GM12878 (cell line): ENCODE measurements around the gene SLC11A1. TPM values are rescaled to one million over a fixed set of nuclear protein-coding genes. Genes with fewer than 3 reads are reported as not detected.

Source experiments
- ATAC-seq: fragments of 200-7000 bp; cut with Tn5 transposase; 3 replicates; pipeline ENCODE4 v1.9.1; 2020; ENCODE audit warnings: mild to moderate bottlenecking, moderate library complexity
- BruUV-seq: library from RNA; stranded (reverse); fragments of 400-500 nt; replicated peaks from 2 replicates; lab custom pipeline; 2021; lab: Mats Ljungman, UMichigan
- CTCF ChIA-PET: fragments of 300-600 bp; sonication (Branson Sonifier 250); formaldehyde crosslinking; extraction: SDS; loops from one replicate; lab custom pipeline; 2021; ENCODE audit warnings: inconsistent platforms; lab: Yijun Ruan, JAX
- POLR2A ChIA-PET: fragments of 350-600 bp; formaldehyde crosslinking; extraction: SDS; loops from one replicate; lab custom pipeline; 2021; ENCODE audit warnings: inconsistent platforms; lab: Charles Lee
- RAD21 ChIA-PET: fragments of 300-600 bp; sonication (Branson Sonifier 250); formaldehyde crosslinking; loops from one replicate; lab custom pipeline; 2023; ENCODE audit warnings: antibody characterized with exemption; ENCODE audit not compliant: unreplicated experiment; lab: Charles Lee
- SMC1A ChIA-PET: fragments of 300-600 bp; sonication (Branson Sonifier 250); formaldehyde crosslinking; loops from one replicate; lab custom pipeline; 2023; ENCODE audit not compliant: unreplicated experiment, uncharacterized antibody; lab: Charles Lee
- DNase-seq: peaks from one replicate; pipeline ENCODE4 v3.0.0-alpha.2; 2011; ENCODE audit warnings: low read depth, low spot score
- FAIRE-seq: peaks from 3 replicates; lab custom pipeline; 2011; peaks lifted over from hg19 to GRCh38; lab: Jason Lieb, UNC
- H2AFZ ChIP-seq: 2 replicates; pipeline ENCODE4 v1.6.0; 2011; ENCODE audit warnings: low read depth, low read length, control low read depth; ENCODE audit not compliant: control insufficient read depth
- H3K27ac ChIP-seq: 2 replicates; pipeline ENCODE4 v1.5.1; 2011; ENCODE audit warnings: control low read depth; ENCODE audit not compliant: control insufficient read depth, insufficient read depth
- H3K27me3 ChIP-seq, 2 experiments: replicated peaks in 1 of 2; 2 replicates each; pipeline versions ENCODE4 v1.6.0 to v1.6.1; 2011; ENCODE audit warnings: low read length in 1 of 2; ENCODE audit not compliant: control insufficient read depth in 2 of 2, insufficient read depth in 2 of 2
- H3K36me3 ChIP-seq, 2 experiments: 2 replicates each; pipeline ENCODE4 v1.5.1; 2011; ENCODE audit warnings: low read length in 1 of 2; ENCODE audit not compliant: control insufficient read depth in 2 of 2, insufficient read depth in 2 of 2
- H3K4me1 ChIP-seq: 2 replicates; pipeline ENCODE4 v1.6.1; 2011; ENCODE audit warnings: mild to moderate bottlenecking, low read length, moderate library complexity, mixed read lengths; ENCODE audit not compliant: control insufficient read depth, insufficient read depth
- H3K4me2 ChIP-seq: 2 replicates; pipeline ENCODE4 v1.6.0; 2011; ENCODE audit warnings: control low read depth; ENCODE audit not compliant: control insufficient read depth, insufficient read depth
- H3K4me3 ChIP-seq: fragments of 200-600 bp; sonication (generic); 2 replicates; pipeline ENCODE4 v1.5.1; 2016
- H3K79me2 ChIP-seq: 2 replicates; pipeline ENCODE4 v1.6.0; 2011; ENCODE audit warnings: low read length; ENCODE audit not compliant: control insufficient read depth, insufficient read depth
- H3K9ac ChIP-seq: 2 replicates; pipeline ENCODE4 v1.8.0; 2011; ENCODE audit warnings: low read length, control low read depth, mixed read lengths; ENCODE audit not compliant: control insufficient read depth, insufficient read depth
- H3K9me3 ChIP-seq: replicated peaks from 3 replicates; pipeline ENCODE4 v1.5.1; 2011; ENCODE audit warnings: mild to moderate bottlenecking, low read length; ENCODE audit not compliant: control insufficient read depth, insufficient read depth
- H4K20me1 ChIP-seq: 2 replicates; pipeline ENCODE4 v1.6.0; 2011; ENCODE audit not compliant: control insufficient read depth, insufficient read depth
- BCL11A ChIP-seq: IDR thresholded peaks from 2 replicates; pipeline ENCODE4 v1.6.1; 2011; ENCODE audit warnings: low read depth, low read length
- CEBPZ ChIP-seq: fragments of 150-350 bp; IDR thresholded peaks from 2 replicates; pipeline ENCODE4 v1.6.1; 2016; ENCODE audit warnings: low read depth, low read length
- KLF5 ChIP-seq: fragments of 450-650 bp; IDR thresholded peaks from 2 replicates; pipeline ENCODE4 v1.6.1; 2014; ENCODE audit warnings: mild to moderate bottlenecking; ENCODE audit not compliant: partially characterized antibody
- MAX ChIP-seq: IDR thresholded peaks from 2 replicates; pipeline ENCODE4 v1.6.1; 2012; ENCODE audit warnings: low read depth, low read length, improper control_type of control experiment
- SPI1 ChIP-seq: IDR thresholded peaks from 2 replicates; pipeline ENCODE4 v1.6.1; 2011; ENCODE audit warnings: low read depth, mild to moderate bottlenecking, low read length, moderate library complexity, borderline replicate concordance; ENCODE audit not compliant: insufficient read depth
- STAT1 ChIP-seq: fragments of 450-650 bp; conservative IDR thresholded peaks from 2 replicates; pipeline ENCODE4 v1.6.1; 2014; ENCODE audit warnings: antibody characterized with exemption, mild to moderate bottlenecking
- ZNF274 ChIP-seq: IDR thresholded peaks from one replicate; pipeline ENCODE4 v1.8.0; 2011; ENCODE audit not compliant: insufficient read length, insufficient read depth
- WGBS: methylation state at CpG from one replicate; pipeline ENCODE4 v1.1.6; 2016; ENCODE audit warnings: low lambda C conversion rate; ENCODE audit not compliant: insufficient replicate concordance, insufficient coverage; ENCODE audit errors: missing lambda C conversion rate; 5-methylcytosine and 5-hydroxymethylcytosine counted together
- in situ Hi-C: fragments of 300-500 bp; cut with MboI; formaldehyde crosslinking; loops from 9 replicates; pipeline ENCODE4 v1.14.3; 2018; ENCODE audit warnings: mixed read lengths
- intact Hi-C: fragments of 100-400 bp; cut with micrococcal nuclease; formaldehyde crosslinking; loops from one replicate; pipeline ENCODE4 v1.14.2; 2022; ENCODE audit not compliant: unreplicated experiment
- polyA plus RNA-seq, 11 experiments: library from polyadenylated mRNA; depleted of rRNA in 4 of 11; unstranded in 6 of 11; stranded (reverse) in 5 of 11; fragments of >200 nt; fragmentation: Nextera tagmentation in 4 of 11; fragmentation: Illumina TruSeq in 1 of 11; extraction: Ambion mirVana in 4 of 11; extraction: Trizol in 1 of 11; gene quantifications; 1 replicate in 1 of 11; 2 replicates in 10 of 11; pipeline versions ENCODE4 v1.2.1 to v1.2.3, GENCODE V29; 2011 to 2016; ENCODE audit warnings: inconsistent platforms in 2 of 11, missing spikeins in 2 of 11, low read depth in 1 of 11
- total RNA-seq, 4 experiments: library from RNA; depleted of rRNA in 3 of 4; stranded (reverse); fragments of >200 nt in 3 of 4; fragmentation: Illumina TruSeq in 1 of 4; extraction: Trizol in 1 of 4; gene quantifications; 2 replicates each; pipeline versions ENCODE4 v1.2.1 to v1.2.3, GENCODE V29; 2013 to 2021
- TF ChIP-seq, protein P1 (sequence below): IDR thresholded peaks from 2 replicates; pipeline ENCODE4 v1.6.1; 2011; ENCODE audit warnings: mild to moderate bottlenecking, low read depth, low read length, moderate library complexity; ENCODE audit not compliant: insufficient replicate concordance

Gene SLC11A1
- total and polyA plus RNA-seq, 10 of the 15 experiments (the other 5 are each of a cell fraction or from before 2014, with no cell fraction given) = 0.03 to 0.38 (median 0.12) TPM

DNA sequence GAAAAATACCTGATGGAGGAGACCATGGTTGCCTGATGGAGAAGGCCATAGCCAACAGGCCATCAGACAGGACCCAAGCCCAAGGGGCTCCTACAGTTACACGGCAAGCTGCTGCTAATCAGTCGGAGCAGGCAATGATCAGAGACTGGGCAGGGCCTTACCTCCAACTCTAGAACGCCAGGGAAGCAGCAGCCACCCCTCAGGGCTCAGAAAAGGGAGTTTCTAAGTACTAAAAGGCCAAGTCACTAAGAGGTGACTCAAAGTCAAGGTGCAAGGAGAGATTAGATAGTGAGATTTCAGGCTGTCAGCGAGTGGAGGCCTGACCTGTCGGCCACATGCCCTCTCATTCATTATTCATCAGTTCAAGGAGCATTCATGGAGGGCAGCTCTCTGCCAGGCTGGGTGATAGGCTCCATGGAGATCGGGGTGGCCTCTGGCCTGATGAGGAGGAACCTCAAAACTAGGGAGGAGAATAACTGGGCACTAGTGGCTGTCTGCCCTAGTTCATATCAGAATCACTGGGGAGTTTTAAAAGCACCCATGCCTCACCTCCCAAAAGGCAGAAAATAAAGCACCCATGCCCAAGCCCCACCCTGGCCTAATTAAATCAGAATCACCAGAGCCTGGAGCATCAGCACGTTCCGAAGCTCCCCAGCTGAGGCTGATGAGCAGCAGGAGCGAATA is 40.5 kb downstream of the SLC11A1 start:
- Histone ChIP-seq H3K27me3 (no peaks in the 10 kb centered on the region), H3K79me2 (no peaks in the 10 kb centered on the region), H3K9me3 (no peaks in the 10 kb centered on the region), H3K4me2 (no peak overlapping the region), H2AFZ (no peak overlapping the region), H3K27ac (no peak overlapping the region), H3K9ac (no peak overlapping the region), H4K20me1 (no peaks in the 10 kb centered on the region), H3K36me3 (no peaks in the 10 kb centered on the region)
- ATAC-seq (no peak), FAIRE-seq (peak; percentile 23)
- ChIA-PET POLR2A (no interaction called here), CTCF (no interaction called here), RAD21 (interaction anchor here (0.5 kb wide), 1 partner anchor 64 kb away, joined by 3 read pairs; no protein-coding TSS in a partner anchor)
- BruUV-seq = no TSS peak
- 54% methylated on average over 9 of the region's 9 CpGs for WGBS
- TF ChIP-seq SPI1 (no peak), MAX (no peak)
- TF ChIP-seq, all 136 proteins: peak for 0
- SMC1A ChIA-PET = no interaction called here
- in situ Hi-C loops = no loop called here
- DNase-seq = no peak
- no peaks in the 10 kb centered on the region for H3K4me1 ChIP-seq
- intact Hi-C loops = no loop called here
- no peak overlapping the region for H3K4me3 ChIP-seq

GRCh38 chr2:218423584-218423983 is 41.5 kb downstream of the SLC11A1 start:
- H3K27me3 ChIP-seq = no peaks in the 10 kb centered on the region
- BruUV-seq = no TSS peak
- no peaks in the 10 kb centered on the region for H4K20me1 ChIP-seq
- no peak overlapping the region for H3K27ac ChIP-seq
- H3K9me3 ChIP-seq = no peaks in the 10 kb centered on the region
- no peak for DNase-seq
- WGBS = 51% methylated on average over 9 of the region's 9 CpGs
- ChIA-PET RAD21 (no interaction called here), SMC1A (interaction anchor here (0.8 kb wide), 1 partner anchor 20 kb away, joined by 4 read pairs; no protein-coding TSS in a partner anchor), POLR2A (no interaction called here), CTCF (no interaction called here)
- H3K36me3 ChIP-seq = no peaks in the 10 kb centered on the region
- no peaks in the 10 kb centered on the region for H3K4me1 ChIP-seq
- no peak overlapping the region for H2AFZ ChIP-seq
- H3K79me2 ChIP-seq = no peaks in the 10 kb centered on the region
- no peak overlapping the region for H3K9ac ChIP-seq
- intact Hi-C loops = no loop called here
- ATAC-seq = no peak
- no peak overlapping the region for H3K4me3 ChIP-seq
- no peak for FAIRE-seq
- in situ Hi-C loops = no loop called here
- no peak overlapping the region for H3K4me2 ChIP-seq
- no peak for TF ChIP-seq STAT1
- no peak for TF ChIP-seq BCL11A
- TF ChIP-seq CEBPZ = no peak
- TF ChIP-seq KLF5 = no peak
- TF ChIP-seq, protein P1, sequence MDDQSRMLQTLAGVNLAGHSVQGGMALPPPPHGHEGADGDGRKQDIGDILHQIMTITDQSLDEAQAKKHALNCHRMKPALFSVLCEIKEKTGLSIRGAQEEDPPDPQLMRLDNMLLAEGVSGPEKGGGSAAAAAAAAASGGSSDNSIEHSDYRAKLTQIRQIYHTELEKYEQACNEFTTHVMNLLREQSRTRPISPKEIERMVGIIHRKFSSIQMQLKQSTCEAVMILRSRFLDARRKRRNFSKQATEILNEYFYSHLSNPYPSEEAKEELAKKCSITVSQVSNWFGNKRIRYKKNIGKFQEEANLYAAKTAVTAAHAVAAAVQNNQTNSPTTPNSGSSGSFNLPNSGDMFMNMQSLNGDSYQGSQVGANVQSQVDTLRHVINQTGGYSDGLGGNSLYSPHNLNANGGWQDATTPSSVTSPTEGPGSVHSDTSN = no peak
- no peak for TF ChIP-seq ZNF274
